Liver (tissue), 9 donors: ENCODE data around the gene F13A1. TPM values are rescaled to one million over a fixed set of nuclear protein-coding genes. Genes with fewer than 3 reads are reported as not detected.

Experiments used
- DNase-seq: peaks from one replicate; pipeline ENCODE4 v3.0.0-alpha.2; 2017; ENCODE audit warnings: low spot score
- H3K27ac ChIP-seq, 2 donors: one replicate each; pipeline ENCODE4 v1.7.0; 2013; ENCODE audit warnings: inconsistent platforms in 2 of 2, low read length in 2 of 2, control low read depth in 1 of 2, low read depth in 1 of 2, mild to moderate bottlenecking in 1 of 2
- H3K27me3 ChIP-seq, 4 donors: one replicate each; pipeline versions ENCODE4 v1.6.1 to v1.7.0; 2013; ENCODE audit warnings: low read length in 3 of 4, inconsistent platforms in 1 of 4, mild to moderate bottlenecking in 1 of 4, moderate library complexity in 1 of 4; ENCODE audit not compliant: control insufficient read depth in 4 of 4, insufficient read depth in 4 of 4
- H3K36me3 ChIP-seq, 4 donors: one replicate each; pipeline versions ENCODE4 v1.6.1 to v1.7.0; 2013; ENCODE audit warnings: low read length in 3 of 4, mild to moderate bottlenecking in 3 of 4, low read depth in 1 of 4, moderate library complexity in 1 of 4; ENCODE audit not compliant: control insufficient read depth in 4 of 4, insufficient read depth in 3 of 4
- H3K4me1 ChIP-seq, 4 donors: one replicate each; pipeline versions ENCODE4 v1.6.1 to v1.7.0; 2013; ENCODE audit warnings: low read length in 3 of 4, mild to moderate bottlenecking in 3 of 4, moderate library complexity in 1 of 4; ENCODE audit not compliant: control insufficient read depth in 4 of 4, insufficient read depth in 4 of 4
- H3K4me3 ChIP-seq, 3 donors: one replicate each; pipeline versions ENCODE4 v1.6.1 to v1.7.0; 2013; ENCODE audit warnings: low read length in 3 of 3, control low read depth in 1 of 3, low read depth in 1 of 3, mild to moderate bottlenecking in 1 of 3
- H3K9ac ChIP-seq, 2 donors: one replicate each; pipeline ENCODE4 v1.7.0; 2013; ENCODE audit warnings: low read length in 2 of 2, mild to moderate bottlenecking in 2 of 2, moderate library complexity in 2 of 2, control low read depth in 1 of 2, low read depth in 1 of 2
- H3K9me3 ChIP-seq, 4 donors: one replicate each; pipeline versions ENCODE4 v1.6.1 to v1.7.0; 2013; ENCODE audit warnings: low read length in 3 of 4; ENCODE audit not compliant: control insufficient read depth in 4 of 4
- EGR1 ChIP-seq, 2 donors: IDR thresholded peaks; 2 replicates each; pipeline ENCODE4 v1.6.1; 2016 to 2018; ENCODE audit warnings: antibody characterized with exemption in 2 of 2, low read depth in 2 of 2
- FOXA1 ChIP-seq: IDR thresholded peaks from 2 replicates; pipeline ENCODE4 v1.6.1; 2016; ENCODE audit warnings: antibody characterized with exemption
- FOXA2 ChIP-seq: IDR thresholded peaks from 2 replicates; pipeline ENCODE4 v1.6.1; 2016; ENCODE audit warnings: antibody characterized with exemption
- GABPA ChIP-seq, 2 donors: IDR thresholded peaks in 1 of 2; conservative IDR thresholded peaks in 1 of 2; 2 replicates each; pipeline ENCODE4 v1.6.1; 2016; ENCODE audit warnings: antibody characterized with exemption in 2 of 2, mild to moderate bottlenecking in 1 of 2, moderate library complexity in 1 of 2
- HNF4A ChIP-seq, 2 donors: conservative IDR thresholded peaks; 2 replicates each; pipeline ENCODE4 v1.6.1; 2016; ENCODE audit warnings: antibody characterized with exemption in 2 of 2, mild to moderate bottlenecking in 2 of 2
- HNF4G ChIP-seq: IDR thresholded peaks from 2 replicates; pipeline ENCODE4 v1.6.1; 2016; ENCODE audit warnings: antibody characterized with exemption
- JUND ChIP-seq, 2 donors: IDR thresholded peaks; 2 replicates each; pipeline ENCODE4 v1.6.1; 2016; ENCODE audit warnings: antibody characterized with exemption in 2 of 2
- NR2F2 ChIP-seq: IDR thresholded peaks from 2 replicates; pipeline ENCODE4 v1.6.1; 2016; ENCODE audit warnings: antibody characterized with exemption
- RAD21 ChIP-seq, 2 donors: IDR thresholded peaks; 2 replicates each; pipeline ENCODE4 v1.6.1; 2016; ENCODE audit warnings: antibody characterized with exemption in 2 of 2, mild to moderate bottlenecking in 2 of 2
- RXRA ChIP-seq, 2 donors: IDR thresholded peaks; 2 replicates each; pipeline ENCODE4 v1.6.1; 2017 to 2018; ENCODE audit warnings: antibody characterized with exemption in 2 of 2, mild to moderate bottlenecking in 1 of 2
- SP1 ChIP-seq: IDR thresholded peaks from 2 replicates; pipeline ENCODE4 v1.6.1; 2018; ENCODE audit warnings: antibody characterized with exemption, mild to moderate bottlenecking
- TAF1 ChIP-seq: conservative IDR thresholded peaks from 2 replicates; pipeline ENCODE4 v1.6.1; 2016; ENCODE audit warnings: antibody characterized with exemption, mild to moderate bottlenecking
- WGBS: extraction: QIAGEN DNeasy Blood & Tissue Kit; methylation state at CpG from one replicate; pipeline ENCODE4 v1.1.7; 2013; 5-methylcytosine and 5-hydroxymethylcytosine counted together
- polyA plus RNA-seq, 2 donors: library from polyadenylated mRNA; stranded (reverse) in 1 of 2; unstranded in 1 of 2; fragments of 200-250 nt in 1 of 2; fragments of >200 nt in 1 of 2; fragmentation: Nextera tagmentation in 1 of 2; extraction: Ambion mirVana in 1 of 2; gene quantifications; one replicate each; pipeline versions ENCODE4 v1.2.1 to v1.2.3, GENCODE V29; 2013 to 2015
- total RNA-seq, 2 donors: library from RNA; depleted of rRNA; stranded (reverse); fragments of >200 nt; gene quantifications; one replicate each; pipeline ENCODE4 v1.2.3, GENCODE V29; 2014
- TF ChIP-seq, protein P1 (sequence below): IDR thresholded peaks from 2 replicates; pipeline ENCODE4 v1.6.1; 2016; ENCODE audit warnings: antibody characterized with exemption, mild to moderate bottlenecking
- TF ChIP-seq, protein P2 (sequence below): IDR thresholded peaks from 2 replicates; pipeline ENCODE4 v1.6.1; 2016; ENCODE audit warnings: antibody characterized with exemption
- TF ChIP-seq, protein P3 (sequence below): IDR thresholded peaks from 2 replicates; pipeline ENCODE4 v1.6.1; 2016; ENCODE audit warnings: antibody characterized with exemption
- TF ChIP-seq, protein P4 (sequence below): fragments of 150-350 bp; IDR thresholded peaks from 2 replicates; pipeline ENCODE4 v1.5.1; 2017; ENCODE audit warnings: improper control_type of control experiment, low read depth, low read length; ENCODE audit not compliant: missing input control
- TF ChIP-seq, protein P5 (sequence below): IDR thresholded peaks from 2 replicates; pipeline ENCODE4 v1.6.1; 2016; ENCODE audit warnings: antibody characterized with exemption
- donor health status: healthy.
- donor health status: healthy.
- donor health status: healthy.
- donor health status: healthy.
- donor health status: healthy.

F13A1 gene
- total and polyA plus RNA-seq, 4 donors, result 0.46 to 18.3 (median 5.1) TPM

DNA sequence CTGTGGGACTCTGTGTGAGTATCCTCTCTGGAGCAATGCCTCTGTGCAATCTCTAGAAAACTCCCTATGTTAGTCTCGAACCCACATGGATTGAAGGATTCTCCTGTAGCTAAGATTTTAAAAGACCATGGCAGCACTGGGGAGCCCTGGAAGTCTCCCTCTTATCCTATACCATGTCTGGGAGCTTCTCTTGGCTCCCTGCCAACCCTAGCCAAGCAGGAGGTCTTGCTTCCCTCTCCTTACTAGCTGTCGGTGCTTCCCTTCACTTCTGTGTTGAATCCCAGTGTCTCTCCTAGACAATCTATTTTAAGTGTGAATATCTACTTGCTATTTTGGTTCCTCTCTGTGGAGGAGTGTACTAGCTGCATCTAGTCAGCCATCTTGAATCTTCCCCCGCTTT lies 195.0 kb downstream of the F13A1 start:
- Histone ChIP-seq H3K4me3 (no peak overlapping the region), H3K27ac (no peak overlapping the region), H3K36me3 (no peaks in the 10 kb centered on the region), H3K4me1 (no peaks in the 10 kb centered on the region), H3K9me3 (peaks cover 0 to 3% (median 0%) of the 10 kb centered on the region in 4 donors), H3K9ac (no peak overlapping the region), H3K27me3 (no peaks in the 10 kb centered on the region)
- 84% methylated on average over 3 of the region's 3 CpGs for WGBS
- no peak for DNase-seq
- TF ChIP-seq SP1, result no peak
- no peak for TF ChIP-seq FOXA1
- TF ChIP-seq, protein P1, sequence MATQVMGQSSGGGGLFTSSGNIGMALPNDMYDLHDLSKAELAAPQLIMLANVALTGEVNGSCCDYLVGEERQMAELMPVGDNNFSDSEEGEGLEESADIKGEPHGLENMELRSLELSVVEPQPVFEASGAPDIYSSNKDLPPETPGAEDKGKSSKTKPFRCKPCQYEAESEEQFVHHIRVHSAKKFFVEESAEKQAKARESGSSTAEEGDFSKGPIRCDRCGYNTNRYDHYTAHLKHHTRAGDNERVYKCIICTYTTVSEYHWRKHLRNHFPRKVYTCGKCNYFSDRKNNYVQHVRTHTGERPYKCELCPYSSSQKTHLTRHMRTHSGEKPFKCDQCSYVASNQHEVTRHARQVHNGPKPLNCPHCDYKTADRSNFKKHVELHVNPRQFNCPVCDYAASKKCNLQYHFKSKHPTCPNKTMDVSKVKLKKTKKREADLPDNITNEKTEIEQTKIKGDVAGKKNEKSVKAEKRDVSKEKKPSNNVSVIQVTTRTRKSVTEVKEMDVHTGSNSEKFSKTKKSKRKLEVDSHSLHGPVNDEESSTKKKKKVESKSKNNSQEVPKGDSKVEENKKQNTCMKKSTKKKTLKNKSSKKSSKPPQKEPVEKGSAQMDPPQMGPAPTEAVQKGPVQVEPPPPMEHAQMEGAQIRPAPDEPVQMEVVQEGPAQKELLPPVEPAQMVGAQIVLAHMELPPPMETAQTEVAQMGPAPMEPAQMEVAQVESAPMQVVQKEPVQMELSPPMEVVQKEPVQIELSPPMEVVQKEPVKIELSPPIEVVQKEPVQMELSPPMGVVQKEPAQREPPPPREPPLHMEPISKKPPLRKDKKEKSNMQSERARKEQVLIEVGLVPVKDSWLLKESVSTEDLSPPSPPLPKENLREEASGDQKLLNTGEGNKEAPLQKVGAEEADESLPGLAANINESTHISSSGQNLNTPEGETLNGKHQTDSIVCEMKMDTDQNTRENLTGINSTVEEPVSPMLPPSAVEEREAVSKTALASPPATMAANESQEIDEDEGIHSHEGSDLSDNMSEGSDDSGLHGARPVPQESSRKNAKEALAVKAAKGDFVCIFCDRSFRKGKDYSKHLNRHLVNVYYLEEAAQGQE, result no peak
- TF ChIP-seq EGR1 (IDR thresholded peaks at IDR 0.05; ENCODE audit: low read depth in 2 of 2), result no peak
- no peak for TF ChIP-seq HNF4G
- TF ChIP-seq, protein P2, sequence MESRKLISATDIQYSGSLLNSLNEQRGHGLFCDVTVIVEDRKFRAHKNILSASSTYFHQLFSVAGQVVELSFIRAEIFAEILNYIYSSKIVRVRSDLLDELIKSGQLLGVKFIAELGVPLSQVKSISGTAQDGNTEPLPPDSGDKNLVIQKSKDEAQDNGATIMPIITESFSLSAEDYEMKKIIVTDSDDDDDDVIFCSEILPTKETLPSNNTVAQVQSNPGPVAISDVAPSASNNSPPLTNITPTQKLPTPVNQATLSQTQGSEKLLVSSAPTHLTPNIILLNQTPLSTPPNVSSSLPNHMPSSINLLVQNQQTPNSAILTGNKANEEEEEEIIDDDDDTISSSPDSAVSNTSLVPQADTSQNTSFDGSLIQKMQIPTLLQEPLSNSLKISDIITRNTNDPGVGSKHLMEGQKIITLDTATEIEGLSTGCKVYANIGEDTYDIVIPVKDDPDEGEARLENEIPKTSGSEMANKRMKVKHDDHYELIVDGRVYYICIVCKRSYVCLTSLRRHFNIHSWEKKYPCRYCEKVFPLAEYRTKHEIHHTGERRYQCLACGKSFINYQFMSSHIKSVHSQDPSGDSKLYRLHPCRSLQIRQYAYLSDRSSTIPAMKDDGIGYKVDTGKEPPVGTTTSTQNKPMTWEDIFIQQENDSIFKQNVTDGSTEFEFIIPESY, result no peak
- TF ChIP-seq JUND (IDR thresholded peaks at IDR 0.05), result no peak
- TF ChIP-seq, protein P3, sequence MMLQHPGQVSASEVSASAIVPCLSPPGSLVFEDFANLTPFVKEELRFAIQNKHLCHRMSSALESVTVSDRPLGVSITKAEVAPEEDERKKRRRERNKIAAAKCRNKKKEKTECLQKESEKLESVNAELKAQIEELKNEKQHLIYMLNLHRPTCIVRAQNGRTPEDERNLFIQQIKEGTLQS, result no peak
- TF ChIP-seq FOXA2, result no peak
- no peak for TF ChIP-seq TAF1
- TF ChIP-seq, protein P4, sequence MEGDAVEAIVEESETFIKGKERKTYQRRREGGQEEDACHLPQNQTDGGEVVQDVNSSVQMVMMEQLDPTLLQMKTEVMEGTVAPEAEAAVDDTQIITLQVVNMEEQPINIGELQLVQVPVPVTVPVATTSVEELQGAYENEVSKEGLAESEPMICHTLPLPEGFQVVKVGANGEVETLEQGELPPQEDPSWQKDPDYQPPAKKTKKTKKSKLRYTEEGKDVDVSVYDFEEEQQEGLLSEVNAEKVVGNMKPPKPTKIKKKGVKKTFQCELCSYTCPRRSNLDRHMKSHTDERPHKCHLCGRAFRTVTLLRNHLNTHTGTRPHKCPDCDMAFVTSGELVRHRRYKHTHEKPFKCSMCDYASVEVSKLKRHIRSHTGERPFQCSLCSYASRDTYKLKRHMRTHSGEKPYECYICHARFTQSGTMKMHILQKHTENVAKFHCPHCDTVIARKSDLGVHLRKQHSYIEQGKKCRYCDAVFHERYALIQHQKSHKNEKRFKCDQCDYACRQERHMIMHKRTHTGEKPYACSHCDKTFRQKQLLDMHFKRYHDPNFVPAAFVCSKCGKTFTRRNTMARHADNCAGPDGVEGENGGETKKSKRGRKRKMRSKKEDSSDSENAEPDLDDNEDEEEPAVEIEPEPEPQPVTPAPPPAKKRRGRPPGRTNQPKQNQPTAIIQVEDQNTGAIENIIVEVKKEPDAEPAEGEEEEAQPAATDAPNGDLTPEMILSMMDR, result no peak
- TF ChIP-seq RAD21 (IDR thresholded peaks at IDR 0.05), result no peak
- no peak for TF ChIP-seq HNF4A (conservative IDR thresholded peaks at IDR 0.05)

DNA sequence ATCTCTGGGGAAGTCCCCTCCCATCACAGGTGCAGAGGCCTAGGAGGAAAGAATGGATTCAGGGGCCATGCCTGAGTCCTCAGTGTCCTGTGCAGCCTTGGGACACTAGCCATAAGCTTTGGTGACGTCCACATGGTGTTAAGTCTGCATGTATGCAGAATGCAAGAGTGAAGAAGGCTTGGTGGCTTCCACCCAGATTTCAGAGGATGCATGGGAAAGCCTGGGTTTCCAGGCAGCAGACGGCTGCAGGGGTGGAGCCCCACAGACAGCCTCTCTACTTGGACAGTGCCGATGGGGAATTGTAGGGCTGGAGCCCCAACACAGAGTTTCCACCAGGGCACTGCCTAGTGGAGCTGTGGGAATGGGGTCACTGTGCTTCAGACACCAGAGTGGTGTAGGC lies 196.7 kb downstream of the F13A1 start:
- Histone ChIP-seq H3K27me3 (no peaks in the 10 kb centered on the region), H3K36me3 (no peaks in the 10 kb centered on the region), H3K4me3 (no peak overlapping the region), H3K4me1 (no peaks in the 10 kb centered on the region), H3K27ac (no peak overlapping the region), H3K9me3 (peaks cover 0 to 3% (median 0%) of the 10 kb centered on the region in 4 donors), H3K9ac (no peak overlapping the region)
- TF ChIP-seq GABPA (IDR thresholded peaks at IDR 0.05 in 1 of 2, conservative IDR thresholded peaks at IDR 0.05 in 1 of 2), result no peak
- no peak for TF ChIP-seq NR2F2
- no peak for TF ChIP-seq RXRA (IDR thresholded peaks at IDR 0.05)
- TF ChIP-seq, protein P3, result no peak
- TF ChIP-seq, protein P5, sequence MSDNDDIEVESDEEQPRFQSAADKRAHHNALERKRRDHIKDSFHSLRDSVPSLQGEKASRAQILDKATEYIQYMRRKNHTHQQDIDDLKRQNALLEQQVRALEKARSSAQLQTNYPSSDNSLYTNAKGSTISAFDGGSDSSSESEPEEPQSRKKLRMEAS, result no peak
- no peak for TF ChIP-seq FOXA2
- no peak for TF ChIP-seq EGR1 (IDR thresholded peaks at IDR 0.05; ENCODE audit: low read depth in 2 of 2)
- TF ChIP-seq, protein P4, result no peak
- 67% methylated on average over 3 of the region's 3 CpGs for WGBS
- no peak for DNase-seq
